ENCODE data around the gene OPALIN. TPM values are rescaled to one million over a fixed set of nuclear protein-coding genes. Genes with fewer than 3 reads are reported as not detected.

Gene OPALIN
- total and polyA plus RNA-seq, 2 donors (not counting 3 experiments of a cell fraction or from before 2014, with no cell fraction given): not detected

DNA sequence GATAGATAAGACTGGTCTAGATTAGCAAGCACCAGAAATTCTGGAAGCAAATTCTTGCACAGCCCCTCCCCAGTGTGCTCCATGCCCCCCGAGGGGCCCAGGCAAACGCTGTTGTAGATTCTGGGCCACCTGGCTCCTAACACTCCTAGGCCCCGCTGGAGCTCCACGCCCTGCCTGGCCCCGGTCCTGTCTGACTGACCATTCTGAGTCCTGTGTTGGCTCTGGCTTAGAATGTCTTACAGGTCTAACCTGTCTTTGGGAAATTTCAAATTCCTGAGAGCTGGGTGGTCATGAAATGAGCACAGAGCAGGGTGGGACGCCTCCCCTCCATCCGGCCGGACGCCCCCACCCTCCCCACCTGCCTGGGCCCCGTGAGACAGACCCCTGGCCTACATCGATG is 12.6 kb upstream of the OPALIN start:
- no peaks in the 10 kb centered on the region for H3K79me2 ChIP-seq (ENCODE audit: control insufficient read depth, insufficient read depth, low read length)
- no peak overlapping the region for H3K27ac ChIP-seq (ENCODE audit: insufficient read depth, low read depth, low read length)
- no peaks in the 10 kb centered on the region for H4K20me1 ChIP-seq (replicated peaks; ENCODE audit: control insufficient read depth, extremely low read depth, insufficient read depth, low read length)
- CTCF ChIA-PET: interaction anchor here (1.0 to 3.0 kb wide), 14 partner anchors 8 to 654 kb away, joined by 3 to 17 read pairs (median 8); partner anchors contain the start of genes OPALIN and TLL2
- FAIRE-seq (no peak), DNase-seq (ENCODE audit: low read depth, low spot score) (no peak)
- H3K9ac ChIP-seq (replicated peaks; ENCODE audit: extremely low read depth, insufficient read depth, low read length): no peak overlapping the region
- no peaks in the 10 kb centered on the region for H3K36me3 ChIP-seq (ENCODE audit: control insufficient read depth in 2 of 2, extremely low read depth in 1 of 2, insufficient read depth in 2 of 2, low read length in 2 of 2)
- POLR2A ChIA-PET: no interaction called here
- TF ChIP-seq FOS (IDR thresholded peaks at IDR 0.05; ENCODE audit: borderline replicate concordance, insufficient read depth, low read length) (no peak), POLR2AphosphoS5 (IDR thresholded peaks at IDR 0.05; ENCODE audit: insufficient read depth, low read depth, low read length) (no peak)
- TF ChIP-seq, protein P1, sequence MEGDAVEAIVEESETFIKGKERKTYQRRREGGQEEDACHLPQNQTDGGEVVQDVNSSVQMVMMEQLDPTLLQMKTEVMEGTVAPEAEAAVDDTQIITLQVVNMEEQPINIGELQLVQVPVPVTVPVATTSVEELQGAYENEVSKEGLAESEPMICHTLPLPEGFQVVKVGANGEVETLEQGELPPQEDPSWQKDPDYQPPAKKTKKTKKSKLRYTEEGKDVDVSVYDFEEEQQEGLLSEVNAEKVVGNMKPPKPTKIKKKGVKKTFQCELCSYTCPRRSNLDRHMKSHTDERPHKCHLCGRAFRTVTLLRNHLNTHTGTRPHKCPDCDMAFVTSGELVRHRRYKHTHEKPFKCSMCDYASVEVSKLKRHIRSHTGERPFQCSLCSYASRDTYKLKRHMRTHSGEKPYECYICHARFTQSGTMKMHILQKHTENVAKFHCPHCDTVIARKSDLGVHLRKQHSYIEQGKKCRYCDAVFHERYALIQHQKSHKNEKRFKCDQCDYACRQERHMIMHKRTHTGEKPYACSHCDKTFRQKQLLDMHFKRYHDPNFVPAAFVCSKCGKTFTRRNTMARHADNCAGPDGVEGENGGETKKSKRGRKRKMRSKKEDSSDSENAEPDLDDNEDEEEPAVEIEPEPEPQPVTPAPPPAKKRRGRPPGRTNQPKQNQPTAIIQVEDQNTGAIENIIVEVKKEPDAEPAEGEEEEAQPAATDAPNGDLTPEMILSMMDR (IDR thresholded peaks at IDR 0.05; ENCODE audit: extremely low read depth in 1 of 2, insufficient read depth in 1 of 2, low read depth in 1 of 2, low read length in 2 of 2): no peak
- no peak overlapping the region for H3K4me3 ChIP-seq (replicated peaks in 1 of 3; ENCODE audit: insufficient read depth in 1 of 3, low read depth in 1 of 3, low read length in 3 of 3)
- no TSS peak for BruUV-seq (replicated peaks)
- no peak overlapping the region for H2AFZ ChIP-seq (ENCODE audit: low read depth, low read length)
- H3K9me3 ChIP-seq (replicated peaks; ENCODE audit: control insufficient read depth, insufficient read depth, low read length): no peaks in the 10 kb centered on the region
- H3K9me1 ChIP-seq (replicated peaks; ENCODE audit: control insufficient read depth, extremely low read depth, insufficient read depth, low read length): no peaks in the 10 kb centered on the region
- dilution Hi-C loops (cut with MboI; ENCODE audit: extremely low pct_ligation_motif_present, low sequenced_read_pairs) (no loop called here), intact Hi-C loops (cut with micrococcal nuclease) (no loop called here)
- H3K4me2 ChIP-seq (ENCODE audit: insufficient read depth, low read length): no peak overlapping the region
- no peaks in the 10 kb centered on the region for H3K27me3 ChIP-seq (ENCODE audit: control insufficient read depth in 2 of 2, insufficient read depth in 2 of 2, low read length in 2 of 2)
- peaks cover 5% of the 10 kb centered on the region for H3K4me1 ChIP-seq (ENCODE audit: control insufficient read depth, extremely low read depth, insufficient read depth, low read length)

DNA sequence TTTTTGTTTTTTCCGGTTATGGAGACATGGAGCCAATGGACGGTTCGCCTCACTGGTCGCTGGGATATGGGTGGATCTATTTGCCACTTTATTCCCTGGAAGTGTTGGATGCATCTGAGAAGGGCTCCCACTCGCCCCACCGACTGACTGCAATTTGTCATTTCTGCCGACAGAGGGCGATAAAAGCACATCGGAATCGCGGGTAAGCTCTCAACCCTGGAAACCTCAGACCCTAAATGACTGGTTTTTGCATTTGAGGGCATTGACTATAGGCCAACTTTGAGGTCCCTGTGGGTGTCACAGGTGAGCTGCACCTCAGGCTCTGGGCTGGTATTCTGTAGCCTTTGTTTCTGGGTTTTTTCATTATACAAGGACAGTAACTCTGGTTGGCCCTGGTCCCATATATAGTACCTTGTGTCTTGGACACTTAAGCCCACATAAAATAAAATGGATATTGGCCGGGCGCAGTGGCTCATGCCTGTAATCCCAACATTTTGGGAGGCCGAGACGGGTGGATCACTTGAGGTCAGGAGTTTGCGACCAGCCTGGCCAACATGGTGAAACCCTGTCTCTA is 11.9 kb upstream of the OPALIN start:
- Histone ChIP-seq H3K4me2 (ENCODE audit: insufficient read depth, low read length) (no peak overlapping the region), H3K9ac (replicated peaks; ENCODE audit: extremely low read depth, insufficient read depth, low read length) (no peak overlapping the region), H2AFZ (ENCODE audit: low read depth, low read length) (no peak overlapping the region), H3K36me3 (ENCODE audit: control insufficient read depth in 2 of 2, extremely low read depth in 1 of 2, insufficient read depth in 2 of 2, low read length in 2 of 2) (no peaks in the 10 kb centered on the region), H3K27ac (ENCODE audit: insufficient read depth, low read depth, low read length) (no peak overlapping the region), H3K9me1 (replicated peaks; ENCODE audit: control insufficient read depth, extremely low read depth, insufficient read depth, low read length) (no peaks in the 10 kb centered on the region), H4K20me1 (replicated peaks; ENCODE audit: control insufficient read depth, extremely low read depth, insufficient read depth, low read length) (no peaks in the 10 kb centered on the region), H3K27me3 (ENCODE audit: control insufficient read depth in 2 of 2, insufficient read depth in 2 of 2, low read length in 2 of 2) (no peaks in the 10 kb centered on the region), H3K4me3 (replicated peaks in 1 of 3; ENCODE audit: insufficient read depth in 1 of 3, low read depth in 1 of 3, low read length in 3 of 3) (no peak overlapping the region), H3K9me3 (replicated peaks; ENCODE audit: control insufficient read depth, insufficient read depth, low read length) (no peaks in the 10 kb centered on the region), H3K4me1 (ENCODE audit: control insufficient read depth, extremely low read depth, insufficient read depth, low read length) (peaks cover 10% of the 10 kb centered on the region), H3K79me2 (ENCODE audit: control insufficient read depth, insufficient read depth, low read length) (no peaks in the 10 kb centered on the region)
- FAIRE-seq (peak; percentile 82), DNase-seq (ENCODE audit: low read depth, low spot score) (peak; percentile 61)
- intact Hi-C loops (cut with micrococcal nuclease) (no loop called here), dilution Hi-C loops (cut with MboI; ENCODE audit: extremely low pct_ligation_motif_present, low sequenced_read_pairs) (no loop called here)
- ChIA-PET CTCF (interaction anchor here (0.6 to 3.0 kb wide), 37 partner anchors 8 to 847 kb away, joined by 3 to 17 read pairs (median 3); partner anchors contain the start of genes OPALIN and TLL2), POLR2A (no interaction called here)
- no TSS peak for BruUV-seq (replicated peaks)
- TF ChIP-seq JUN (IDR thresholded peaks at IDR 0.05; ENCODE audit: borderline replicate concordance, insufficient read depth, insufficient read length, low read depth) (no peak), FOS (IDR thresholded peaks at IDR 0.05; ENCODE audit: borderline replicate concordance, insufficient read depth, low read length) (no peak), GATA2 (IDR thresholded peaks at IDR 0.05; ENCODE audit: insufficient read depth, insufficient read length, low read depth, low read length) (no peak), MYC (IDR thresholded peaks at IDR 0.05; ENCODE audit: low read depth, low read length) (no peak), EZH2 (IDR thresholded peaks at IDR 0.05; ENCODE audit: borderline replicate concordance, low read depth, low read length, severe bottlenecking) (no peak)
- TF ChIP-seq, protein P1 (IDR thresholded peaks at IDR 0.05; ENCODE audit: extremely low read depth in 1 of 2, insufficient read depth in 1 of 2, low read depth in 1 of 2, low read length in 2 of 2): peak; percentile 85 to 91

Measured in endothelial cell of umbilical vein (primary cell).